HG03060 (cell line): ENCODE data around the gene UVRAG.
"Not testable (repeated sequence)": the region's sequence is repeated elsewhere in the genome, so short reads cannot be mapped to it uniquely, and the experiment has no call there.

Source experiments
- ATAC-seq: cut with Tn5 transposase; IDR thresholded peaks from one replicate; pipeline ENCODE4 v1.9.1; 2021; ENCODE audit warnings: low read depth, moderate number of reproducible peaks; ENCODE audit not compliant: unreplicated experiment

Gene UVRAG

DNA sequence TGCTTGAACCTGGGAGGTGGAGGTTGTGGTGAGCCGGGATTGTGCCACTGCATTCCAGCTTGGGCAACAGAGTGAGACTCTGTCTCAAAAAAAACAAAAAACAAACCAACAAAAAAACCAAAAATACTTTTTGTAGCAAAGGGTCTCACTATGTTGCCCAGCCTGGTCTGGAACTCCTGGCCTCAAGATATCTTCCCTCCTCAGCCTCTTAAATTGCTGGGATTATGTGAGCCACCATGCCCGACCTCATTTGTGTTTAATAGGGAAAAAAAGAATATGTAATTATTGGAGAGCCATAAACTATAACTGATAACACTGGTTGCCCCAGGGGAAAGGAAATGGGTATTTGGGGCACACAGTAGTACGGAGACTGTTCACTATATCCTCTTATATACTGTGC is 19.7 kb downstream of the UVRAG start:
- no peak for ATAC-seq

DNA sequence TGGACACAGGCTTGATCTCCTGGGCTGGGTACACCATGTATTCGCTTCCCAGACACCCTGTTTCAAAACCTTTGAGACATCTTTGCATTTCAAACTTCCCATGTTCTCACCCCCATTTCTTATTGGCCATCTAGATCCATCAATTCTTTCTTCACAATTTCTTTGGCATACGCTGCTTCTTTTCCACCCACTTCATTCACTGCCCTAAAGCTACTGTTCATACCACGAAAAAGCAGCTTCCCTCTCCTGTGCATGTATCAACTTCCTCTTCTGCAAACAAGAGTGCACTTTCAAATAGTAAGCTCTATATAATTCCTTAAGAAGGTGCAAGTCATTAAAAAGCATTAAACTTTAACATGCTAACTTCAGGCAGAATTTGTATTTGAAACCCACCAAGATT is 21.4 kb downstream of the UVRAG start:
- ATAC-seq: no peak

DNA sequence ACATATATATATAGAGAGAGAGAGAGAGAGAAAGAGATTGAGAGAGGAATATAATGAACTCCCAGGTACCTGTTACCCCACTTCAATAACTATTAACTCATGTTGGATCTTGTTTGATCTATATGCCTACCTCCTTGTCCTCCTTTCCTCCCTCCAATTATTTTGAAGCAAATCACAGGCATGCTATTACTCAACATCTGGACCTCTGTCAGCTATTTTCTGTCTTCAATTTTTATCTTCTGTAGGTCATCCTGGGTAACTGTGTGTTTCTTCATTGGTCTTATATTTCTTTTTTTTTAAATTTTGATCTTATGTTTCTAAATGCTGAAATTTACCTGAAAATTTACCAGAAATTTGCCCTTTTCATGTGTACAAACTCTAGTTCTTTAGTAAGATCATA is 24.8 kb downstream of the UVRAG start:
- no peak for ATAC-seq

DNA sequence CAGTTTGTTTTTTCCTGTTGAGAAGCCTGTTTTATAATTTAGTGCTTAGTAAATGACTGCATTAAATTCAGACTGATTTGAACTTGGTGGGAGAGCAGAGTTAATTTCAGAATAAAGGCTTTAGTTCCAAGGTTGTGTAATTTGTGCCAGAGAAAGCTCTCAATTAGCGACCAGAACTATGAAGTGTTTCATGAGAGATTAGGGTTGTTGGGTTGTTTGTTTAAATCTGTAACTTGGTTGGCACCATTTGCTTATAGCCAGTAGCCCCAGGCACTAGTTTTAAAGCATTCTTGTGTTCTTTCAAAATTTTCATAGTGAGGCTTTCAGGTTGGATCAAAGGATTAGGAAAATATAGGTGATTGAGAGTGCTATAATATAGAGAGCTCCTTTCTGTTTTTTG is 25.5 kb downstream of the UVRAG start:
- no peak for ATAC-seq

DNA sequence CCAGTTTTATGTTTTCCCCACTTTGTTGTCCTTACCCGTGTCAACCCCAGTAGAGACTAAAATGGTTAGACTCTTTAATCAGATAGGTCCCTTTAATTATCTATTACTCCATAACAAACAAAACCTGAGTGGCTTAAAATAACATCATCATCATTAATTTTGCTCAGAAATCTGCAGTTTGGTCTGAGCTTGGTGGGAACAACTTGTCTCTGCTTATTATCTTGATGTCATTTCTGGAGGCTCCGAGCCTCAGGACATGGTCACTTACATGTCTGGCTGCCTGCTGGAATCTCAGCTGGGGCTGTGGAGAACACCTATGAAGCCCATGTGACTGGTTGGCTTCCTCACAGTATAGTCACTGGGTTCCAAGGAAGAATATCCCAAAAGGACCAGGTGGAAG is 26.7 kb downstream of the UVRAG start:
- ATAC-seq: no peak

DNA sequence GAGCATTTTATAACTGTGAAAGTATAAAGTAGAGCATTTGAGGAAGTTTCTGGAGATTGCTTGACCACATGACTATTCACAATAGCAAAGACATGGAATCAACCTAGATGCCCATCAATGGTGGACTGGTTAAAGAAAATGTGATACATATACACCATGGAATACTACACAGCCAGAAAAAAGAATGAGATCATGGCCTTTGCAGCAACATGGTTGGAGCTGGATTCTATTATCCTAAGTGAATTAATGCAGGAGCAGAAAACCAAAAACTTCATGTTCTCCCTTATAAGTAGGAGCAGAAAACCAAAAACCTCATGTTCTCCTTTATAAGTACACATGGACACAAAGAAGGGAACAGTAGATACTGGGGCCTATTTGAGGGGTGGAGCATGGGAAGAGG is 30.3 kb downstream of the UVRAG start:
- ATAC-seq: no peak

DNA sequence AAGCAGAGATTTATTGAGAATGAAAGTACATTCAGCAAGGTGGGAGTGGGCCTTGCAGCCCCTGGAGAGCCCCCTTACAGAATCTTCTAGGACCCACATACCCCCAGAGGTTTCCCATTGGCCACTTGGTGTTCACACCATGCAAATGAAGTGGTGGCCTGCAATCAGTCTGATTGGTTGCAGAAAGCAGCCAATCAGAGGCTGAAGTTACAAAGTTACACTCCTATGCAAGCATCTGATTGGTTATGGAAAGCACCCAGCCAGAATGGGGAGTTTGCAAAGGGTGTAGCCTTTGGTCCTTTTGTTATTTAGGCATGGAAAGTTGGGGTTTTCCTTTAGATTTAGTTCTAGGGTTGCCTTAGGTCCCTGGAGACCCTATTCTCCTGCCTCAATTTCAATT is 34.9 kb downstream of the UVRAG start:
- ATAC-seq: no peak

DNA sequence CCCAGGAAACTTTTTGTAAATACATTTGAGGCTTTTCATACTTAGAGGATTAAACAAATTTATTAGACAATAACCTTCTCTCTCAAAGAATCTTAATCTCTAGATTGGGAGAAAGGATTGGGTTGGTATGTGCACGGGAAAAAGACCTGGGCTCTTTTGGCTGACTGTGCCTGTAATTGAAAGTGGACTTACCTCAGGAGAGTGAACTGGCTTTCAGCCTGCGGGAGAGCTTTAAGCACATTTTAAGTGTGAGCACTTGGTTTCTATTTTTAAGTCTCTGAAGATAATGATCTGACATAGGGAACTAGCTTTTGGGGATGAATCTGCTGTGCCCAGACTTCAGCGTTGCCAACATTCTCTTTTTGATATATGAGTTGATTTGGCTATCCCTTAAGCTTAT is 35.8 kb downstream of the UVRAG start:
- ATAC-seq: no peak

DNA sequence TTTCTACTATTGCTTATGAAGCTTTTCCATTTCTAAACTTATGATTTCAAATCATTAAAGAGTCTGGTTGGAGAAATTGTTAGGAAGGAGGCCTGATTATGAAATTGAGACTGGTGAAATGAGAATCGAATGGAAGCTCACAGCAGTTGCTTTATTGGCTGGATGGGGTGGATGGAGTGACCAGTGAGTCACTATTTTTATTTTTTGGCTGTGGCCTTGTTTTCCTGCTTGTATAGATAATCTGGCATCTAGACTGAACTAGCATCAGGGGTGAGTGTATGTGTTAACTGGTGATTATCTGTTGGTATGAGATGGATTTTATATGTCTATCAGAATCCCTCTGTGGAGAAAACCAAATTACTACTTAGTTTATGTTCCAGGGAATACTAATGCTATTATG is 36.2 kb downstream of the UVRAG start:
- ATAC-seq: no peak

DNA sequence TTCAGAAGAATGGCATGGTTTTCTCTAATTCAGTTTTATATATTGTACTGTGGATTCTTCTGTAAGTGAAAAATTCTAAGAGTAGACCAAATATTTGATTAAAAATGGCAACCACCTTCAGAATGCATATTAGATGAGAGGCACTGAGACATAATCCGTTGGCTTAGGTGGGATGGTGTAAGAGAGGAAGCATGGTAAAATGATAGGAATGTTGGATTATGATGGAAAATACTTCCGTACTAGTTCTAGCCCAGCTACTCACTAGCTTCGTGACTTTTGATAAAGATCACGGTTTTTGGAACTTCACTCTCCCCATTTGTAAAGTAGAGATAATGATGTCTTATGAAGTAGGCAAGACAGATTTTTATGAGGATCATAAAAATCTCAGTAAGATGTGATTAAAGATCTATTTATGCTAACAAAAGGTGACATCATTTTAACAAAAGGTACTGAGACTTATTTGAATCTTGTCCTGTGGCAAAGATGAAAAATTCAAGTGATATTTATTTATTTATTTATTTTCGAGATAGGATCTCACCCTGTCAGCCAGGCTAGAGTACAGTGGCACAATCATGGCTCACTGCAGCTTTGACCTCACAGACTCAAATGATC is 37.5 kb downstream of the UVRAG start:
- no peak for ATAC-seq

DNA sequence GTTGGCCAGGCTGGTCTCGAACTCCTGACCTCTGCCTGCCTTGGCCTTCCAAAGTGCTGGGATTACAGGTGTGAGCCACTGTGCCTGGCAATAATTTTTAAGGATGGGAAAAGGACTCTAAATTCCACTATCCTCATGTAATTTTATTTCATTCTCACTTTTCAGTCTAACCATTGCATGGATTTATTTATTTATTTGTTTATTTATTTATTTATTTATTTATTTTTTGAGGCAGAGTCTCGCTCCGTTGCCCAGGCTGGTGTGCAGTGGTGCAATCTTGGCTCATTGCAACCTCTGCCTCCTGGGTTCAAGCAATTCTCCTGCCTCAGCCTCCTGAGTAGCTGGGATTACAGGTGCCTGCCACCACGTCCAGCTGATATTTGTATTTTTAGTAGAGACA is 38.6 kb downstream of the UVRAG start:
- not testable (repeated sequence) for ATAC-seq

DNA sequence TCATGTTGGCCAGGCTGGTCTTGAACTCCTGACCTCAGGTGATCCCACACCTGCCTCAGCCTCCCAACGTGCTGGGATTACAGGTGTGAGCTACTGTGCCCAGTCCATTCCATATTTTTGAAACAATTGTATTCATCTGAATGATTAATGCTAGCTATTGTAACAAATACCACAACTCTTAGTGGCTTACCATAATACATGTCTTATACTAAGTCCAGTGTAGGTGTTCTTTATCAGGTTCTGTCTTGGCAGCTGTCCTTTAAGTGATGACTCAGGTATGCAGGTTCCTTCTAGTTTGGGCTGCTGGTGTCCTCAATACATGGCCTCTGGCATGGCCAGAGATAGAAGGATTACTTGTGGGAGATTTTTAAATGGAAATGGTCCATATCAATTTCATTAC is 39.0 kb downstream of the UVRAG start:
- no peak for ATAC-seq

DNA sequence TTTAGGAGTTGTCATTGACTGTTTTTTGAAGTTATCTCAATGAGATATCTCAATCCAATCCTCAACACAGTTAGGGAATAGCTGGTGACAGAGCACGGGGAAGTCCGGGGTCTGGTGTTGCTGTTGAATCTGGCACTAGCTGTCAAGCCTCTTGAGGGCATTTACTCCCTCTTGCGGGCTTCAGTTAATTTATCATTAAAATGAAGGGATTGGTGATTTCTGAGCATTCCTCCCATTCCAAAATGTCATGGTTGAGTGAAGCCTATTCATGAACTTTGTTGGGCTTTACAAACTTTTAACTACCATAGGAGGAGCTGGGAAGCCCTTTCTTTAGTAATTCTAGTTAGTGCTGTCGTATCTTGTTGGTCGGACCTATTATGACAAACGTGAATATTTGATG is 40.2 kb downstream of the UVRAG start:
- no peak for ATAC-seq

DNA sequence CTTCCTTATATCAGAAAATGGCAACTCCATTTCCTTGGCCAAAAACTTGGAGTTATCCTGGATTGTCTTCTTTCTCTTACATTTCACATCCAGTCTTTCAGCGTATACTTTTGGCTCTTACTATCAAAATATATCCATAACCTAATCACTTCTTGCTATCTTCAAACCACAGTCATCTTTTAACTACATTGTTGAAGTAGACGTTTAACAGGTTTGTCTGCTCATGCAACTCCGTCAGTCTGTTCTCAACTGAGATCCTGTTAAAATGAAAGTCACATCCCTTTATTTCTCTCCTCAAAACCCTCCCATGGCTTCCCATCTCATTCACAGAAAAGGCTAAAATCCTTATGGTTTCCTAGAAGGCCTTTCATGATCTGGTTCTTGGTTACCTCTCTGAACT is 41.9 kb downstream of the UVRAG start:
- ATAC-seq: no peak

DNA sequence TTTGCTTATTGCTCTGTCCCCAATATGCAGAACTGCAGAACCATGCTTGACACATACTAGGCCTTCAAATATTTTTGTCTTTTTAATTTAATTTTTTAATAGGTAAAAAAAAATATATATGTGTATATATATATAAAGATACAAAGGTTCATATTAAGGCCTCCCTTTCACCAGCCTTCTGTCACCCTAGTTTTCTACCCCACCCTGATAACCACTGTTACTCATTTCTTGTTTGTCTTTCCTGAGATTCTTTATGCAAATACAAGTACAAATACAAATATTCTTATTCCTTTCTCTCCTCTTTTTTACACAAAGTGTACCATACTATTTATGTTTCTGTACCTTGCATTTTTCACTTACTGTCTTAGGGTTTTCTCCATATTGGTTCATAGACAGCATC is 43.0 kb downstream of the UVRAG start:
- ATAC-seq: no peak

DNA sequence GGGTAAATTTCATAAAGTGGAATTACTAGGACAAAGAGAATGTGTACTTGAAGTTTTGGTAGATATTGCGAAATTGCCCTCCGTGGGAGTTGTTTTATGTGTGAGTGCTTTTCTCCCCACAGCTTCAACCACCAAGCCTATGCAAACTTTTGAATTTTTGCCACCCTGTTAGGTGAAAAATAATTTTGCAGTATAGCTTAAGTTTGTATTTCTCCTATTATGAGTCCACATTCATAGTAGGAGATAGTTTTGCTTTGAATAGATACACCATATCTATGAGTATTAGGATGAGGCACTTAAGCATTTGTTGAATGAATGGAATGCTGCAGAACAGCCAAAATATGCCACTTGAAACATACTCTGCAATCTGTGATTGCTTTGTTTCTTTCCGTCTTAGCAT is 43.6 kb downstream of the UVRAG start:
- ATAC-seq: no peak

DNA sequence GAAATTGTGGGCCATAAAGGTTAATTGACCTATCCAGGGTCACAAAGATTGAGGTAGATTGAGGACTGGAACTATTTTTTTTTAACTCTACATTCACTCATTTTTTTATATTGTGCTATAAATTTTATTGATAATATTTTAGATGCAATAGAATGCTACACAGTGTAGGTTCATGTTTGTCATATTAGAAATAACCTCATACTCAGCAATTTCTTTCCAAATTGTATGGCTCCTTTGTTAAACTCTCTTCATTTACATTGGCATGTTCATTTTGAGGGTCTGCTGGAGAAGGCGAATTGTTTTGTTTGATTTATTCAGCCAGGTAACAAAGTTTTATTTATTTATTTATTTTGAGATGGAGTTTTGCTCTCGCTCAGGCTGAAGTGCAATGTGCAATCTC is 44.6 kb downstream of the UVRAG start:
- ATAC-seq: no peak

DNA sequence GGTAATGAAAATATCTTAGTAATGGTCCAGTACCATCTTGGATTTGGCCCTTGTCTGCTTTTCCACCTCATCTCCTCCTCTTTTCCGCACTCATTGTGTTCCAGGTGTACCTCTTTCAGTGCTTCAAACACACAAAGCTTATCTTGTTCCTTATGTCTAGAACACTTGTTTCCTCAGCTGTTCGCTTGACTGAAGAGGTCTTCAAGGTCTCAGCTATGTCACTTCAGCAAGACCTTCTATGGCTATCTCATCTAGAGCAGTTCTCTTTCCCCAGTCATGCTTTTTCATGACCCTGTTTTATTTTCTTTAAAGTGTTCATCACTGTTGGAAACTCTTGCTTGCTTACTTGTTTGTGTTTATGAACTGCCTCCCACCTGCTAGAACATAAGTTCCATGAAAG is 47.4 kb downstream of the UVRAG start:
- no peak for ATAC-seq

DNA sequence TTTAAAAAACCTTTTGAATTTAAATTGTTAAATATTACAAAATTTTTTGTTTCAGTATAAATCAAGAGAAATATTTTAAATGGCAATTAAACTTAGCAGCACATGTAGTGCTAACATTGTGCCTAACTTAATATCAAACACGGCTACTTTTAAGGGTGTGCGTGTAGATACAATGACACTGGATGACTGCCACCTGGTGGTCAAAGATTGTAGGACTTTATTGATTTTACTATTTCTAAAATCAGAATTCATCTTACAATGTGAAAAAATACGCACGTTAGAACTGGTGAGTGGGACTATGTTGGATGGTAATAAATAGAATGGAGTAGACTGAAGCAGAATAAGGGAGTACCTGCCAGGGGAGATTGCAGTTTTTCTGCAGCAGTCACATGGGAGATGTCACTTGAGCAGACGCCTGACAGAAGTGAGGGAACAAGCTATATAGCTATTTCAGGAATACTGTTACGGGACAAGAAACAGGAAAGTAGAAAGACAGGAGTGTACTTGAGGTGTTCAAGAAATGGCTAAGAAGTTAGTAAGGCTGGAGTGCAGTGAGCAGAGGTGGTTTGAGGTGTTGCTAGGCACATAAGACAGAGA is 52.9 kb downstream of the UVRAG start:
- ATAC-seq: no peak

DNA sequence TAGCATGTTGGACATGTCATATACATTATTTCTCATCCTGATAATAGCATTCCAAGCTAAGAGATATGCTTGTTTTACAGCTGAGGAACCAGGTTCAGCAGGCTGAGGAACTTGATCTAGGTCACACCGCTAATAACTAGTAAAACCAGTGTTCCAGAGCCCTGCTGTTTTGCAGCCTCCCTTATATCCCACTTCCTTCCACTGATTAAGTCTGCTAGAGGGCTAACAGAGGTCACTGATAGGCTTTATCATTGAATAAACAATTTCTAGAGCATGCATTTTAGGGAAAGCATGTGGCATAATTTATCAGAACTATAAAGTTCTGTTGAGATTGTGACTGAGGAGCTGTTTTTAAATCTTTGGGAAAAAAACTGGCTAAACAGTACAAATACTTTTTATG is 54.0 kb downstream of the UVRAG start:
- ATAC-seq: no peak

DNA sequence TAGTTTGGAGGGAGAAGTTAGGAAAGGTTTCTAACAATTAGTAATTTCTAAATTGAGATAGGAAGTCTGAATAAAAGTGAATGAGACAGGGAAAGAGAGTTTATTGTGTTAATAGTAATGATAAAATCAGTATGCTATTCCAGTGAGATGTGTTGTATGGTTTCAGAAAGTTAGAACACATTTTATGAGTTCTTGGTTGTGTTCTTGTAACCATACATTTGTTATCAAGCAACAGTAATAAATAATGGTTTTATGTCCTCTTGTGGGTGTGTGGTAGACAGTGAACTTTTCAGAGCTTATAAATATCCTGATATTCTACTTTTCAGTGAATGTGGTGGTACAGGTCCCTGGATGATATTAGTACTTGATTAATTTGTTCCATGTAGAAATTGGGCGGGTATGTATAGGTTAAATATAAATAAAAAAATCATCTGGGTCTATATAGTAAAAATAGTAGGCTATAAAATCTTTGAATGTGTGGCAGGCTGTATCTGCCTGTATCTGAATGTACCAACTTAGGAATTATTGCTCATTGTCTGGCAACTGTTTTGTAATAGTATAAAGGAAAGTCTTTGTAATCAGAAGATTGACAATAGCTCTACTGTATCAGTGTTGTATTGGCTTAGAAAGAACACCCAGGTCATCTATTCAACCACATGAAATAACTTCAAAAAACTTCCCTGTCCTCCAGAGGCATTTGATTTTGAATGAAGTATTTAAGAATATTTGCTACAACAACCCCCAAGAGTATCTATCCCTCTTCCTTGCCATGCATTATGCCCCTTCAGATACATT is 54.8 kb downstream of the UVRAG start:
- ATAC-seq: no peak

DNA sequence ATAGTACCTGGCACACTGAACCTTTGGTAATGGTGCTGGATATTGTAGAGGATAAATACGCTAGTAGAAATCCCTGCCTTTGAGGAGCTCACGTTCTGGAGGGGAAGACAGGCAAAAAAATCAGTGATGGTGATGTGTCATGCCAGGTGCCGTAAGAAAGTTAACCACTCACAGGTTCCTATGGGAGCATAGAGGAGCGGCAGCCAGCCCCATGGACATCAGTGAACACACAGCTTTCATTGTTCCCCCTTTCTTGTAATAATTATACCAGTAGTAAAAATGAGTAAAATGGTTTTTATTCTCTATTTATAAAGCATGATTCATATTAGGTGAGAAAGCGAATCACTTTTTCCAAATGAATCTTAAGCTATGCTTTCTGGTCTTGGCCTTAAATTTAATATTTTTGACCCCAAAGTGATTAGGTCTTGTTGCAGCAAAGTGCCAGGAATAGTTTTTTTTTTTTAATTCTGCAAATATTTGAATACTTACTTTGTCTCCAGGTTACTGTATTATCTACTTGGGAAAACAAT is 57.9 kb downstream of the UVRAG start:
- ATAC-seq: no peak
